ENCODE data around the gene TLE4.

TLE4 gene

DNA sequence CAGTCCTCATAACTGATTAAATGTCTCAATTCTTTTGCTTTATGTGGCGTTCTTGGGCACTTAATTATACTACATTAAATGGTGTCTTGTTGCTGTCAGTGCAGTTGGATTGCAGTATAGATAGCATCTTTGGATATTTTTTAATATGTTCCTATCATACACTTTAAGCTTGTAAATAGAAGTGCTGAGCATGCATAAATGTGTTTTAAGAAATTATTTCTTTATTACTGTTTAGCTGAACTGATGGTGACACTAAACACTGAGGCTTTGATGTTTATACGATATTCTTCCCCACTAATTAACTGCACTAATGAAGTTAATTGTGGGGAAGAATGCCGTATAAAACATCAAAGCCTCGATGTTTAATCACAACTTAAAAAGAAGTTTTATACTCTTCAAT is 116.6 kb downstream of the TLE4 start:
- no peak overlapping the region for H3K27ac ChIP-seq

DNA sequence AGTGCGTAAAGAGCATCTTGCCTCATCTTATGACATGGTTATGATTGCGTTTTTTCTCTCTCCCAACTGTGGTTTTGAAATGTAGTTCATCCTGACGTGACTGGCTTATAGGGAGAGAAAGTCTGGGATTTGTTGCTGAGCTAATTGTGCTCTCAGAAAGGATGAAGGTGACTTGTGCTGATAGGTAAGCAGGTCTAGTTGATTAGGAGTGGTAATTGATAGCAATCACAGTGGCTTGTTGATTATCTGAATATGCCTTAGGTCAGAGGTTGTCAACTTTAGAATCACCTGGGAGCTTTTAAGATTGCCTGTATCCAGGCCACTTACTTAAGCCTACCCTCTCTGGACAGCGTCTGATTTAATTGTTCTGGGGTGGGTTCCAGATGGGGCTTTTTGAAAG is 117.8 kb downstream of the TLE4 start:
- no peak for TF ChIP-seq CTCF (conservative IDR thresholded peaks at IDR 0.05)
- no peak overlapping the region for H3K27ac ChIP-seq

More for the DNA sequence above, 116.6 kb downstream of the TLE4 start:
- TF ChIP-seq CTCF (conservative IDR thresholded peaks at IDR 0.05) = no peak

DNA sequence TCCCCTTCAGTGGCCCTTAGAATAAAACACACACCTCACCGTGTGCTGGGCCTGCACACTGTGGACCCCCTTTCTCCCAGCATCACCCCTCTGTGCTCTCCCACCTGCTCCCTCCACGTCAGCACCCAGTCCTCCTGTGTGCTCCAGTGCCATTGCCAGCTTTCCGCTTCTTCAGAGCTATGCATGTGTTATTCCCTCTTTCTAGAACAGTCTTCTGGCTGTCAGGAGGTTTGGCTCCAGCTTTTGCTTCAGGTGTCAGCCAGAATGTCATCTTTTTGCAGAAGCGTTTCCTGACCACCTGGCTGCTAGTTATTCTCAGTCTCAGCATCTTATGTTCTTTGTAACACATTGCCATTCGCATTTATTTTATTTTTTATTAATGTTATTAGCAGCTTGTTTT is 119.7 kb downstream of the TLE4 start:
- no peak overlapping the region for H3K27ac ChIP-seq
- TF ChIP-seq CTCF (conservative IDR thresholded peaks at IDR 0.05) = no peak

DNA sequence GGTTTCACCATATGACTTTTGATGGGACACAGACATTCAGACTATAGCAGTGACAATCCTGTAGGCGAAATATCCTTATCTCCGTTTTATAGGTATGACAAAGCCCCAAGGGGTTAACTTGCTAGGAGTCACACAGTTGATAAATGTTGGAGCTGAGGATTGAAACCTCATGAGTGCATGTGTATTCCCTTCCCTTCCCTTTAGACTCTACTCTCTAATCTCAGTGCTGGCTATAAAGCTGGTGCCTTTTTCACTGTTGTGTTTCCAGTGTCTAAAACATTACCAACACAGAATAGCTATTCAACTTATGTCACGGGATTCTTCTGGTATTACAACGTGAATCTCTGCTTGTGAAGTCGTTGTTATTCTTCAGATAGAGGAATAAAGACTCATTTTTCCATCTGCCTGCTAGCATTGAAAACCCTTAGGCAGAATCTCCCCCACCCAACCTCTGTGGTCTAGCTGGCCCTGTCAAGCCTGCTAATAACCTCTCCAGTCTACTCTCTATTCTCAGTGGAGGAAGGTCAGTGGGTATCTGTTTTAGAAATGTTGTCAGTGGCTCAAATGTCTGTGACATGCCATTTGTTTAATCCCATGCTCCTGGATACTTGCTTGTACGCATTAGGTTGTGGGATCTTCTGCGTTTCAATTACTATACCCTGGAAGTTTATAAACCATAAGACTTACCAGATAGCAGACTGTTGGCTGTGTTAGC is 121.2 kb downstream of the TLE4 start:
- no peak for TF ChIP-seq CTCF (conservative IDR thresholded peaks at IDR 0.05)
- no peak overlapping the region for H3K27ac ChIP-seq

- no peak for TF ChIP-seq CTCF (conservative IDR thresholded peaks at IDR 0.05)
- peak overlapping the region; percentile 31 for H3K27ac ChIP-seq
These were observed 122.0 kb downstream of the TLE4 start for GRCh38 chr9:79693750-79694149.

DNA sequence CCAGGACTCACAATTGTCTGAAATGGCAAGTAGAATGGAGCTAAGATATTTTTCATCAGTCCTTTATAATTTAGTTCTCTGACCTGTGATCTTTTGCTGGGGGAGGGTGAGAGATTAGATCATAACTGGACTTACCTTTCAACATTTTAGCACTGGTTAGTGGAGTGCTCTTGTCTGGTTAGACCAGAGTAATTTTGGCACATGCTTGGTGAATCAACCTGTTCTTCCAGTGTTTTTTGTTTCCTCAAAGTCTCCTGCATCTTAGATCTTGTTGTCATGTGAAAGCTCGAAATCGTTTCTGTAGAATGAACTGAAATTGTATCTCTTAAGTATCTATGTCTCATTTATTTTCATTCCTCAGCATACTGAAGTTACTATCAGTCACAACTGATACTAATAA is 122.4 kb downstream of the TLE4 start:
- peak overlapping the region; percentile 31 for H3K27ac ChIP-seq
- TF ChIP-seq CTCF (conservative IDR thresholded peaks at IDR 0.05) = no peak

DNA sequence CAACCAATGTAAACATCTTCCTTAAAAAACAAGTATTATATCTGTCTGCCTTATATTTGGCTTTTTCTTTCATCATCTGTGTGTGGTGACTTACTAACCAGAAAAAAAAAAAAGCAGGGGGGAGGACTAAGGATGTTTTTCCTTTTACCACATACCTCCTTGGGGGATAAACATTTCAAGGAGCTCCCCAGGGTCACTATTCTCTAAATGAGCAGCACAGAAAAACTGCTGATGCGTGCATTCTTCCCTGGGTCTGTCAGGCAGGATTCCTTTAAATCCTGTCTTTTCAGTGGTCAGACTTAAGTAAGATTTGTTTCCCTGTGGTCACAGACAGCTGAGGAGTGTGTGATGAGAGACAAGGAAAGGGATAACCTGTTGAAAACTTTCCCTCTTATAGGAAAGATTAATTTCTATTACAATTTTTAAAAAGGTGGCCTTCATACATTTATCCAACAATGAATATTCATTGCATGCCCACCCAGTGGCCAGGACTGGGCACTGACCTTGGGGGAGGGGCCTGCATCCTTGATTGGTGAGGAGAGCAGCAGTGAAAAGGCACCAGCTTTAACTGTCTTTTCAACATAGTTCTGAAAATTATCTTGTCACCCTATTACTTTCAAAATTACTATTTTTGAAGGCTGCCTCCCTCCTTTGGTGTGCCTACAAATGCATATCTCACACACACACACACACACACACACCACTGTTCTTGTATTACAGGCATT is 123.1 kb downstream of the TLE4 start:
- peak overlapping the region; percentile 31 for H3K27ac ChIP-seq
- TF ChIP-seq CTCF (conservative IDR thresholded peaks at IDR 0.05) = no peak
